Caki2 (cell line): ENCODE measurements around the gene PPP2R1B. TPM values are rescaled to one million over a fixed set of nuclear protein-coding genes. Genes with fewer than 3 reads are reported as not detected.
A peak's percentile ranks its signal among the peaks of the same experiment; 100 is the strongest.
"Not testable (repeated sequence)": the region's sequence is repeated elsewhere in the genome, so short reads cannot be mapped to it uniquely, and the experiment has no call there.

ENCODE experiments used
- DNase-seq: peaks from one replicate; pipeline ENCODE4 v3.0.0-alpha.2; 2015; ENCODE audit warnings: low read depth
- in situ Hi-C: cut with HindIII; loops from 2 replicates; pipeline ENCODE4 v1.10.0; 2016; ENCODE audit warnings: low sequenced_read_pairs, low pct_unique_long_range_greater_than_20kb, mixed read lengths
- total RNA-seq: library from RNA; depleted of rRNA; stranded (reverse); fragments of >200 nt; shearing (Covaris generic); gene quantifications from 2 replicates; pipeline ENCODE4 v1.2.3, GENCODE V29; 2014; ENCODE audit warnings: low replicate concordance

The PPP2R1B gene
- total RNA-seq, 1 experiment from 2014 or later: 4.7 TPM

- in situ Hi-C loops: no loop called here
- no peak for DNase-seq
These were observed 31.9 kb downstream of the PPP2R1B start for GRCh38 chr11:111734101-111734953.

DNA sequence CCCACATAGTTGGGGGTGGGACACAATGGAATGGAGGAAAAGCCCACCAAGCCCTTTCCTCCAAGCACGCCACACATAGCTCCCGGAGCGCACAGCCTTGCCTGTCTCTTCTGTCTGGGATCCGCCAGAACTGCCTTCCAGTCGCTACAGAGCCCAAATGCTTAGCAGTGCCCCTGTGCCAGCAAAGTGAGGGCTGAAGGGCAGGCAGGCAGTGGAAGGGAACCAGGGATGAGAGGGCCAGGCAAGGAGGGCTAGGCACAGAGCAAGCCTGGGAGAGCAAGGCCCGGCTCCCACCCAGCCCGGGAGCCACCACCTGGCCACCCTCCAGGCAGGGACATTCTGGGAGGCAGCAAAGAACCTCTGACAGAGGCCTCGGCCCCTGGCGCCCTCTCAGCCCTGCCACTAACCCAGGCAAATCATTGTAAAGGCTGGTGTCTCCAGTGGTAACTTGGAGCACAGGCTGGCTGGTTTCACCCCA lies 32.5 kb downstream of the PPP2R1B start:
- no peak for DNase-seq
- in situ Hi-C loops: no loop called here

- no peak for DNase-seq
- in situ Hi-C loops: no loop called here
These were observed 33.2 kb downstream of the PPP2R1B start for GRCh38 chr11:111733016-111733415.

GRCh38 chr11:111731821-111732220 lies 34.4 kb downstream of the PPP2R1B start:
- in situ Hi-C loops: no loop called here
- no peak for DNase-seq

- in situ Hi-C loops: no loop called here
- DNase-seq: no peak
These were observed 35.2 kb downstream of the PPP2R1B start for GRCh38 chr11:111730871-111731591.

DNA sequence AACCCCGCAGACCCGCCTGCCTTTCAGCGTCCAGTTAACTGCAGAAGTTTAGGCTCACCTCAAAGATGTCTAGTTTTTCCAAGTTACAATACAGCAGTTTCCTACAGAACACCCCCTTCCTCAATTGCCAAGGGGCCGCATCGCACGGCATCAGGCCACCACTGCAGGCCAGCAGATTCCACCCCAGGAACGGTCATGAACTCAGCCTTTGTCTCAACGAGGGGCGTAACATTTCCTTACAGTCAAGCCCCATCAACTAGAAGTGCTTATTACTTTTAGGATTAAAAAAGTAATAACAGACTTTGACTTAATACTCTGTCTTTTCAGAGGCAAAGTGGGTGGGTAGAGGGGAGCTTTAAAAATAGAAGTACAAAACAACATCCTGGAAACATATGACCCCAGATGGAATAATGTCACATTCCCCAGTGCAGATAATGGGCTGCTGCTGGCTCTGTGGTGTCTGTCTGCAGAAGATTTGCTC lies 36.3 kb downstream of the PPP2R1B start:
- DNase-seq: no peak
- in situ Hi-C loops: no loop called here

- DNase-seq: no peak
- in situ Hi-C loops: no loop called here
These were observed 36.9 kb downstream of the PPP2R1B start for GRCh38 chr11:111729071-111729830.

DNA sequence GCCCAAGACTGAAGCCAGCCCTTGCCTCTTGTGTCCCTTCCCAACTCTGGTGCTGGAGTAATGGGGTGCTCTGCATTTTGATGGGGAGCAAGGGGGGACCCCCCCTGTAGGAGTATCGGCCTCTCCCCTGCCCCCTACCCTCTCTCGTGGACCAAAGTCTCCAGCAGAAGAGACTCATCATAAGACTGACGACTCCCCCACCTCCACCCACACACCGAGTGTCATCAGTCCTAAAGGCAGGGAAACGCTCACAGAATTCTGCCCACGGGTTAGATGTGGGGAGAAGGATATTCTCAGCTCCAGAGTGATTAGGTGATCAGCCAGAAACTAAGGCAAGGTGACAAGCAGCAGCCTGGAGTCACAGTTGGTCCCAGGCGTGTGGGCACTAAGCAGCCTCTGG lies 38.8 kb downstream of the PPP2R1B start:
- no peak for DNase-seq

GRCh38 chr11:111726301-111726713 lies 39.9 kb downstream of the PPP2R1B start:
- no peak for DNase-seq
- in situ Hi-C loops: no loop called here

More for the DNA sequence above, 38.8 kb downstream of the PPP2R1B start:
- in situ Hi-C loops: no loop called here

DNA sequence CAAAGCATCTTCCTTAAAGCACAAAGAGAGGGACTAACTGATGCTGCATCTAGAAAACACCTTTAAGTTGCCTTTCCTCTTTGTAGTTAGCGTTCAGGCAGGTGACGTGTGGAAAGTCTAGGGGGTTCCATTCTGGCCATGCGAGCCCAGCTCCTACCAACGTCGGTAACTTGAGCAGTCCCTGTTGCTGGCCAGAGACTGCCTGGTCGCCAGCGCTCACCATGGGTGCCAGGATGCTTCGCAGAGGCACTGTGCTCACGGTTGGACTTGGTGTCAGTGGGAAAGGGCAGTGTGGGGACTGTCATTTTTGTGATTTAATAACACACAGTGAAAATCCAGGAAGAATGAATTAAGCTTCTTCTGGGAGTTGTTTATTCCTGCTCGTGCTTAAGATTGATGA lies 40.6 kb downstream of the PPP2R1B start:
- in situ Hi-C loops: no loop called here
- no peak for DNase-seq

DNA sequence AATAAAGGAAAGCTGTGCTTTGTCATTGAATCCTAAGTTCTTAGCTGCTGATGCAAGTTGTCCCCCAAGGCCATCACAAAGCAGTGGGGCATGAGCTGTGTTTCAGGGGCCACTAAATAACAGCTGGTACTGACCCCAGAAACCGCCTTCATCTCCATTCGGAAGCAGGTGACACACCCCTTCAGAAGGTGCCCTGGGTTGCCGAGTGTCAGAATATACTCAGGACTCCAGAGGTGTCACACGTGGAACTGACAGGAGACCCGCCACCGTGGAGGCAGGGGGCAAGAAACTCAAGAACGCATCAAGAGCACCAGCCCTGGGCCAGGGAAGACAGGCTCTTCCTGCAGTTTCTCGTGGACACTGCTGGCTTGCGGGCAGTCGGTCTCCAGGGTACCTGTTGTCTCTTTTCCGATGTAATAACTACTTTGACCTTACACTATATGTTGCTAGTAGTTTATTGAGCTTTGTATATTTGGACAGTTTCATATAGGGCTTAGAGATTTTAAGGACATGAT lies 41.5 kb downstream of the PPP2R1B start:
- in situ Hi-C loops: no loop called here
- DNase-seq: no peak

- in situ Hi-C loops: no loop called here
These were observed 42.6 kb downstream of the PPP2R1B start for GRCh38 chr11:111723595-111723994.

GRCh38 chr11:111722501-111722900 lies 43.7 kb downstream of the PPP2R1B start:
- in situ Hi-C loops: no loop called here

More at GRCh38 chr11:111723595-111723994, 42.6 kb downstream of the PPP2R1B start:
- DNase-seq: no peak

GRCh38 chr11:111720801-111721494 lies 45.2 kb downstream of the PPP2R1B start:
- DNase-seq: no peak
- in situ Hi-C loops: no loop called here

More at GRCh38 chr11:111722501-111722900, 43.7 kb downstream of the PPP2R1B start:
- DNase-seq: no peak

GRCh38 chr11:111719379-111719778 lies 46.8 kb downstream of the PPP2R1B start:
- no peak for DNase-seq
- in situ Hi-C loops: no loop called here

DNA sequence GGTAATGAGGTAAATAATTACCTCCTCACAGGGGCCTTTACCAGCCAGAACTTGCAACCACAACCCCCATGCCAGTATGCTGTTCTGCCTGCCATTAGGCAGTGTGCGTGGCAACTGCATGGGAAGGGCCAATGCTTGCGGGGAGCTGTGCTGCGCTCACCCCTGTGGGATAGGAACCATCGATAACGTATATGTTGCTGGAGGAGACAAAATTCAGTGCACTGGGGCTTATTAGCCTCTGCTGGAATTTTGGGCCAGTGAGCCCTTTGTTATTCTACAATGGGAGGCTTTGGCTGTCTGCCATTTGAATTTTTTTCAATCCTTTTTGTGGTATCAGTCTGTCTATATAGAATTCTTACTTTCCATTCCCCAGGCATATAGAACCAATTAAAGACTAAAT lies 47.3 kb downstream of the PPP2R1B start:
- in situ Hi-C loops: no loop called here
- no peak for DNase-seq

GRCh38 chr11:111718436-111718835 lies 47.8 kb downstream of the PPP2R1B start:
- in situ Hi-C loops: no loop called here

DNA sequence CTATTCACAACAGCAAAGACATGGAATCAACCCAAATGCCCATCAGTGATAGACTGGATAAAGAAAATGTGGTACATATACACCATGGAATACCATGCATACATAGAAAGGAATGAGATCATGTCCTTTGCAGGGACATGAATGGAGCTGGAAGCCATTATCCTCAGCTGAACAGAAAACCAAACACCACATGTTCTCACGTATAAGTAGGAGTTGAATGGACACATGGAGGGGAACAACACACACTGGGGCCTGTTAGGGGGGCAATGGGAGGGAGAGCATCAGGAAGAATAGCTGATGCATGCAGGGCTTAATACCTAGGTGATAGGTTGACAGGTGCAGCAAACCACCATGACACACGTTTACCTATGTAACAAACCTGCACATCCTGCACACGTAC lies 48.5 kb downstream of the PPP2R1B start:
- DNase-seq, in situ Hi-C loops: not testable (repeated sequence)

More at GRCh38 chr11:111718436-111718835, 47.8 kb downstream of the PPP2R1B start:
- peak; percentile 57 for DNase-seq
